WTC11 (cell line): ENCODE data around the gene MRTFB. TPM values are rescaled to one million over a fixed set of nuclear protein-coding genes. Genes with fewer than 3 reads are reported as not detected.

Experiments
- ATAC-seq: fragments of 200-7000 bp; cut with Tn5 transposase; 2 replicates; pipeline ENCODE4 v1.10.0; 2021; ENCODE audit warnings: mild to moderate bottlenecking, moderate library complexity
- CTCF ChIA-PET: fragments of 300-600 bp; sonication (Branson Sonifier 250); formaldehyde crosslinking; loops from one replicate; lab custom pipeline; 2021; ENCODE audit warnings: antibody characterized with exemption; lab: Charles Lee
- POLR2A ChIA-PET: fragments of 350-600 bp; sonication (Branson Sonifier 250); formaldehyde crosslinking; loops from one replicate; lab custom pipeline; 2021; ENCODE audit warnings: antibody characterized with exemption; lab: Charles Lee
- DNase-seq: peaks from one replicate; pipeline ENCODE4 v3.0.0; 2021; ENCODE audit warnings: low spot score
- H3K27ac Mint-ChIP-seq: 2 replicates; pipeline ENCODE4 v1.8.0; 2021; ENCODE audit warnings: mixed read lengths
- H3K27me3 Mint-ChIP-seq: 2 replicates; pipeline ENCODE4 v1.8.0; 2021; ENCODE audit warnings: low read depth, mild to moderate bottlenecking, moderate library complexity, mixed read lengths
- H3K36me3 Mint-ChIP-seq: 2 replicates; pipeline ENCODE4 v1.8.0; 2021; ENCODE audit warnings: mixed read lengths
- H3K4me1 Mint-ChIP-seq: 2 replicates; pipeline ENCODE4 v1.8.0; 2022; ENCODE audit warnings: mixed read lengths
- H3K4me3 Mint-ChIP-seq: 2 replicates; pipeline ENCODE4 v1.8.0; 2021; ENCODE audit warnings: mild to moderate bottlenecking, moderate library complexity, mixed read lengths
- H3K9me3 Mint-ChIP-seq: 2 replicates; pipeline ENCODE4 v1.8.0; 2021; ENCODE audit warnings: mixed read lengths
- ESRRA ChIP-seq: sonication (generic); formaldehyde crosslinking; IDR thresholded peaks from 2 replicates; pipeline ENCODE4 v1.8.1; 2022; ENCODE audit warnings: mild to moderate bottlenecking, missing genetic modification reagents, borderline replicate concordance
- GTF2I ChIP-seq: fragments of 250-450 bp; sonication (Bioruptor Pico); conservative IDR thresholded peaks from 2 replicates; pipeline ENCODE4 v1.4.0; 2021; ENCODE audit warnings: mild to moderate bottlenecking
- HMGA2 ChIP-seq: fragments of 250-450 bp; sonication (Bioruptor Pico); IDR thresholded peaks from 2 replicates; pipeline ENCODE4 v1.4.0; 2021; ENCODE audit warnings: mild to moderate bottlenecking, moderate library complexity
- NR1H2 ChIP-seq: sonication (generic); formaldehyde crosslinking; IDR thresholded peaks from 2 replicates; pipeline ENCODE4 v1.9.0; 2021; ENCODE audit warnings: mild to moderate bottlenecking, moderate library complexity, missing genetic modification reagents
- SMAD3 ChIP-seq: sonication (generic); formaldehyde crosslinking; IDR thresholded peaks from 2 replicates; pipeline ENCODE4 v1.8.0; 2022; ENCODE audit warnings: missing genetic modification reagents, mild to moderate bottlenecking, borderline replicate concordance
- TCF7 ChIP-seq: sonication (generic); formaldehyde crosslinking; IDR thresholded peaks from 2 replicates; pipeline ENCODE4 v1.8.0; 2022; ENCODE audit warnings: mild to moderate bottlenecking, low read depth, missing genetic modification reagents, moderate library complexity
- ZNF121 ChIP-seq: sonication (generic); formaldehyde crosslinking; IDR thresholded peaks from 2 replicates; pipeline ENCODE4 v1.8.0; 2023; ENCODE audit warnings: missing genetic modification reagents
- ZNF138 ChIP-seq: sonication (generic); formaldehyde crosslinking; conservative IDR thresholded peaks from 2 replicates; pipeline ENCODE4 v1.8.1; 2022; ENCODE audit warnings: mild to moderate bottlenecking, moderate library complexity, missing genetic modification reagents
- ZNF232 ChIP-seq: sonication (generic); formaldehyde crosslinking; IDR thresholded peaks from 2 replicates; pipeline ENCODE4 v1.8.0; 2022; ENCODE audit warnings: mild to moderate bottlenecking, missing genetic modification reagents
- ZNF263 ChIP-seq: sonication (generic); formaldehyde crosslinking; IDR thresholded peaks from 2 replicates; pipeline ENCODE4 v1.8.1; 2022; ENCODE audit warnings: low read depth, mild to moderate bottlenecking, moderate library complexity, missing genetic modification reagents
- ZNF671 ChIP-seq: fragments of 250-450 bp; sonication (Bioruptor Pico); IDR thresholded peaks from 2 replicates; pipeline ENCODE4 v1.8.0; 2021; ENCODE audit warnings: mild to moderate bottlenecking
- total RNA-seq: library from RNA; stranded (reverse); gene quantifications from 3 replicates; pipeline ENCODE4 v1.2.3, GENCODE V29; 2021
- TF ChIP-seq, protein P1 (sequence below): sonication (generic); formaldehyde crosslinking; IDR thresholded peaks from 2 replicates; pipeline ENCODE4 v1.8.1; 2023; ENCODE audit warnings: mild to moderate bottlenecking, moderate library complexity, missing genetic modification reagents
- TF ChIP-seq, protein P2 (sequence below): fragments of 250-450 bp; sonication (Bioruptor Pico); IDR thresholded peaks from 2 replicates; pipeline ENCODE4 v1.9.0; 2021; ENCODE audit warnings: mild to moderate bottlenecking
- TF ChIP-seq, protein P3 (sequence below): sonication (generic); formaldehyde crosslinking; conservative IDR thresholded peaks from 2 replicates; pipeline ENCODE4 v1.8.1; 2023; ENCODE audit warnings: mild to moderate bottlenecking, low read depth, missing genetic modification reagents, moderate library complexity
- TF ChIP-seq, protein P4 (sequence below): fragments of 250-450 bp; sonication (Bioruptor Pico); IDR thresholded peaks from 2 replicates; pipeline ENCODE4 v2.1.2; 2022; ENCODE audit warnings: mild to moderate bottlenecking, moderate library complexity
- TF ChIP-seq, protein P5 (sequence below): sonication (generic); formaldehyde crosslinking; IDR thresholded peaks from 2 replicates; pipeline ENCODE4 v1.8.1; 2023; ENCODE audit warnings: mild to moderate bottlenecking, missing genetic modification reagents, borderline replicate concordance
- TF ChIP-seq, protein P6 (sequence below): sonication (generic); formaldehyde crosslinking; IDR thresholded peaks from 2 replicates; pipeline ENCODE4 v1.8.0; 2022; ENCODE audit warnings: mild to moderate bottlenecking, missing genetic modification reagents
- TF ChIP-seq, protein P7 (sequence below): sonication (generic); formaldehyde crosslinking; IDR thresholded peaks from 2 replicates; pipeline ENCODE4 v1.8.1; 2022; ENCODE audit warnings: mild to moderate bottlenecking, missing genetic modification reagents, moderate library complexity, borderline replicate concordance
- TF ChIP-seq, protein P8 (sequence below): sonication (generic); formaldehyde crosslinking; conservative IDR thresholded peaks from 2 replicates; pipeline ENCODE4 v1.8.1; 2022; ENCODE audit warnings: mild to moderate bottlenecking, missing genetic modification reagents
- TF ChIP-seq, protein P9 (sequence below): sonication (generic); formaldehyde crosslinking; IDR thresholded peaks from 2 replicates; pipeline ENCODE4 v1.8.0; 2022; ENCODE audit warnings: mild to moderate bottlenecking, missing genetic modification reagents

Gene MRTFB
- total RNA-seq, 1 experiment from 2014 or later, result 30.8 TPM

DNA sequence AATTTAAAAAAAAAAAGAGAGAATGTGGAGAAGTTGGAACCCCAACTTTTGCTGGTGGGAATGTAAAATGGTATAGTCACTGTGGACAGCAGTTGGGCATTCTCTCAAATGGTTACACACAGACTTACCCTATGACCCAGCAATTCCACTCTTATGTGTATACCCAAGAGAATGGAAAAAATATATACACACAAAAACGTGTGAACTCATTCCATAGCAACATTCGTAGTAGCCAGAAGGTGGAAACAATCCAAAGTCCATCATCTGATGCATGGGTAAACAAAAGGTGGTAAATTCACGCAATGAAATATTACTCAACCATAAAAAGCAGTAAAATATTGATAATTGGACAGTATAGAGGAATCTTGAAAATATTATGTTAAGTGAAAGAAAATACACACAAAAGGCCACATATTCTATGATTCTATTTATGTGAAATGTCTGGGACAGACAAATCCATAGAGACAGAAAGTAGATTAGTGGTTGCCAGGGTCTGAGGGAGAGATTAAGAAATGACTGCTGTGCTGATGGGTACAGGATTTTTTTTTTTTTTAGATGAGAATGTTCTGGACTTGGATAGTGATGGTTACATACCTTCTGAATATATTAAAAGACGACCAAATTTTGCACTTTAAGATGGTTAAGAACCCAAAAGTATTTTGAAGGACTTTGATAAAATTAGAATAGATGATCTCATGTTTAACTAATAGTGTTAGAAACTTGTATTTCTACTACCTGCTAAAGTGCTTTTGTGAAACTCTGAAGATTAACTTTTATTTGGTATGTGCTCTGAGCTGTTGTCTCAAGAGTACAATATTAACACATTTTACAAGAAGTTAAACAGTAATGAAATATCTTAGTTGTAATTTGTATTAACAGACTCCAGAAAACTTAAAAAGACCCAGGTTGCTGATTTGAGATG is 60.9 kb downstream of the MRTFB start:
- DNase-seq (no peak), ATAC-seq (no peak)
- ChIA-PET CTCF (no interaction called here), POLR2A (no interaction called here)
- H3K27me3 Mint-ChIP-seq, result no peaks in the 10 kb centered on the region
- H3K36me3 Mint-ChIP-seq, result no peaks in the 10 kb centered on the region
- no peak overlapping the region for H3K4me3 Mint-ChIP-seq
- H3K27ac Mint-ChIP-seq, result no peak overlapping the region
- H3K9me3 Mint-ChIP-seq, result no peaks in the 10 kb centered on the region
- TF ChIP-seq NR1H2 (CRISPR knock-in tag) (no peak), ZNF263 (no peak), SMAD3 (no peak), ZNF232 (no peak), TCF7 (CRISPR knock-in tag) (no peak), ZNF671 (CRISPR knock-in tag) (no peak), ZNF138 (CRISPR knock-in tag) (no peak), HMGA2 (CRISPR knock-in tag) (no peak), ESRRA (CRISPR knock-in tag) (no peak), ZNF121 (CRISPR knock-in tag) (no peak), GTF2I (CRISPR knock-in tag) (no peak)
- TF ChIP-seq, protein P1, sequence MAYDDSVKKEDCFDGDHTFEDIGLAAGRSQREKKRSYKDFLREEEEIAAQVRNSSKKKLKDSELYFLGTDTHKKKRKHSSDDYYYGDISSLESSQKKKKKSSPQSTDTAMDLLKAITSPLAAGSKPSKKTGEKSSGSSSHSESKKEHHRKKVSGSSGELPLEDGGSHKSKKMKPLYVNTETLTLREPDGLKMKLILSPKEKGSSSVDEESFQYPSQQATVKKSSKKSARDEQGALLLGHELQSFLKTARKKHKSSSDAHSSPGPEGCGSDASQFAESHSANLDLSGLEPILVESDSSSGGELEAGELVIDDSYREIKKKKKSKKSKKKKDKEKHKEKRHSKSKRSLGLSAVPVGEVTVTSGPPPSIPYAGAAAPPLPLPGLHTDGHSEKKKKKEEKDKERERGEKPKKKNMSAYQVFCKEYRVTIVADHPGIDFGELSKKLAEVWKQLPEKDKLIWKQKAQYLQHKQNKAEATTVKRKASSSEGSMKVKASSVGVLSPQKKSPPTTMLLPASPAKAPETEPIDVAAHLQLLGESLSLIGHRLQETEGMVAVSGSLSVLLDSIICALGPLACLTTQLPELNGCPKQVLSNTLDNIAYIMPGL (CRISPR knock-in tag), result no peak
- TF ChIP-seq, protein P2, sequence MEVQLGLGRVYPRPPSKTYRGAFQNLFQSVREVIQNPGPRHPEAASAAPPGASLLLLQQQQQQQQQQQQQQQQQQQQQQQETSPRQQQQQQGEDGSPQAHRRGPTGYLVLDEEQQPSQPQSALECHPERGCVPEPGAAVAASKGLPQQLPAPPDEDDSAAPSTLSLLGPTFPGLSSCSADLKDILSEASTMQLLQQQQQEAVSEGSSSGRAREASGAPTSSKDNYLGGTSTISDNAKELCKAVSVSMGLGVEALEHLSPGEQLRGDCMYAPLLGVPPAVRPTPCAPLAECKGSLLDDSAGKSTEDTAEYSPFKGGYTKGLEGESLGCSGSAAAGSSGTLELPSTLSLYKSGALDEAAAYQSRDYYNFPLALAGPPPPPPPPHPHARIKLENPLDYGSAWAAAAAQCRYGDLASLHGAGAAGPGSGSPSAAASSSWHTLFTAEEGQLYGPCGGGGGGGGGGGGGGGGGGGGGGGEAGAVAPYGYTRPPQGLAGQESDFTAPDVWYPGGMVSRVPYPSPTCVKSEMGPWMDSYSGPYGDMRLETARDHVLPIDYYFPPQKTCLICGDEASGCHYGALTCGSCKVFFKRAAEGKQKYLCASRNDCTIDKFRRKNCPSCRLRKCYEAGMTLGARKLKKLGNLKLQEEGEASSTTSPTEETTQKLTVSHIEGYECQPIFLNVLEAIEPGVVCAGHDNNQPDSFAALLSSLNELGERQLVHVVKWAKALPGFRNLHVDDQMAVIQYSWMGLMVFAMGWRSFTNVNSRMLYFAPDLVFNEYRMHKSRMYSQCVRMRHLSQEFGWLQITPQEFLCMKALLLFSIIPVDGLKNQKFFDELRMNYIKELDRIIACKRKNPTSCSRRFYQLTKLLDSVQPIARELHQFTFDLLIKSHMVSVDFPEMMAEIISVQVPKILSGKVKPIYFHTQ (CRISPR knock-in tag), result no peak
- TF ChIP-seq, protein P3, sequence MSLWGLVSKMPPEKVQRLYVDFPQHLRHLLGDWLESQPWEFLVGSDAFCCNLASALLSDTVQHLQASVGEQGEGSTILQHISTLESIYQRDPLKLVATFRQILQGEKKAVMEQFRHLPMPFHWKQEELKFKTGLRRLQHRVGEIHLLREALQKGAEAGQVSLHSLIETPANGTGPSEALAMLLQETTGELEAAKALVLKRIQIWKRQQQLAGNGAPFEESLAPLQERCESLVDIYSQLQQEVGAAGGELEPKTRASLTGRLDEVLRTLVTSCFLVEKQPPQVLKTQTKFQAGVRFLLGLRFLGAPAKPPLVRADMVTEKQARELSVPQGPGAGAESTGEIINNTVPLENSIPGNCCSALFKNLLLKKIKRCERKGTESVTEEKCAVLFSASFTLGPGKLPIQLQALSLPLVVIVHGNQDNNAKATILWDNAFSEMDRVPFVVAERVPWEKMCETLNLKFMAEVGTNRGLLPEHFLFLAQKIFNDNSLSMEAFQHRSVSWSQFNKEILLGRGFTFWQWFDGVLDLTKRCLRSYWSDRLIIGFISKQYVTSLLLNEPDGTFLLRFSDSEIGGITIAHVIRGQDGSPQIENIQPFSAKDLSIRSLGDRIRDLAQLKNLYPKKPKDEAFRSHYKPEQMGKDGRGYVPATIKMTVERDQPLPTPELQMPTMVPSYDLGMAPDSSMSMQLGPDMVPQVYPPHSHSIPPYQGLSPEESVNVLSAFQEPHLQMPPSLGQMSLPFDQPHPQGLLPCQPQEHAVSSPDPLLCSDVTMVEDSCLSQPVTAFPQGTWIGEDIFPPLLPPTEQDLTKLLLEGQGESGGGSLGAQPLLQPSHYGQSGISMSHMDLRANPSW (CRISPR knock-in tag), result no peak
- TF ChIP-seq, protein P4, sequence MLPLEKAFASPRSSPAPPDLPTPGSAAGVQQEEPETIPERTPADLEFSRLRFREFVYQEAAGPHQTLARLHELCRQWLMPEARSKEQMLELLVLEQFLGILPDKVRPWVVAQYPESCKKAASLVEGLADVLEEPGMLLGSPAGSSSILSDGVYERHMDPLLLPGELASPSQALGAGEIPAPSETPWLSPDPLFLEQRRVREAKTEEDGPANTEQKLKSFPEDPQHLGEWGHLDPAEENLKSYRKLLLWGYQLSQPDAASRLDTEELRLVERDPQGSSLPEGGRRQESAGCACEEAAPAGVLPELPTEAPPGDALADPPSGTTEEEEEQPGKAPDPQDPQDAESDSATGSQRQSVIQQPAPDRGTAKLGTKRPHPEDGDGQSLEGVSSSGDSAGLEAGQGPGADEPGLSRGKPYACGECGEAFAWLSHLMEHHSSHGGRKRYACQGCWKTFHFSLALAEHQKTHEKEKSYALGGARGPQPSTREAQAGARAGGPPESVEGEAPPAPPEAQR, result no peak
- TF ChIP-seq, protein P5, sequence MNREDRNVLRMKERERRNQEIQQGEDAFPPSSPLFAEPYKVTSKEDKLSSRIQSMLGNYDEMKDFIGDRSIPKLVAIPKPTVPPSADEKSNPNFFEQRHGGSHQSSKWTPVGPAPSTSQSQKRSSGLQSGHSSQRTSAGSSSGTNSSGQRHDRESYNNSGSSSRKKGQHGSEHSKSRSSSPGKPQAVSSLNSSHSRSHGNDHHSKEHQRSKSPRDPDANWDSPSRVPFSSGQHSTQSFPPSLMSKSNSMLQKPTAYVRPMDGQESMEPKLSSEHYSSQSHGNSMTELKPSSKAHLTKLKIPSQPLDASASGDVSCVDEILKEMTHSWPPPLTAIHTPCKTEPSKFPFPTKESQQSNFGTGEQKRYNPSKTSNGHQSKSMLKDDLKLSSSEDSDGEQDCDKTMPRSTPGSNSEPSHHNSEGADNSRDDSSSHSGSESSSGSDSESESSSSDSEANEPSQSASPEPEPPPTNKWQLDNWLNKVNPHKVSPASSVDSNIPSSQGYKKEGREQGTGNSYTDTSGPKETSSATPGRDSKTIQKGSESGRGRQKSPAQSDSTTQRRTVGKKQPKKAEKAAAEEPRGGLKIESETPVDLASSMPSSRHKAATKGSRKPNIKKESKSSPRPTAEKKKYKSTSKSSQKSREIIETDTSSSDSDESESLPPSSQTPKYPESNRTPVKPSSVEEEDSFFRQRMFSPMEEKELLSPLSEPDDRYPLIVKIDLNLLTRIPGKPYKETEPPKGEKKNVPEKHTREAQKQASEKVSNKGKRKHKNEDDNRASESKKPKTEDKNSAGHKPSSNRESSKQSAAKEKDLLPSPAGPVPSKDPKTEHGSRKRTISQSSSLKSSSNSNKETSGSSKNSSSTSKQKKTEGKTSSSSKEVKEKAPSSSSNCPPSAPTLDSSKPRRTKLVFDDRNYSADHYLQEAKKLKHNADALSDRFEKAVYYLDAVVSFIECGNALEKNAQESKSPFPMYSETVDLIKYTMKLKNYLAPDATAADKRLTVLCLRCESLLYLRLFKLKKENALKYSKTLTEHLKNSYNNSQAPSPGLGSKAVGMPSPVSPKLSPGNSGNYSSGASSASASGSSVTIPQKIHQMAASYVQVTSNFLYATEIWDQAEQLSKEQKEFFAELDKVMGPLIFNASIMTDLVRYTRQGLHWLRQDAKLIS, result no peak
- TF ChIP-seq, protein P6, sequence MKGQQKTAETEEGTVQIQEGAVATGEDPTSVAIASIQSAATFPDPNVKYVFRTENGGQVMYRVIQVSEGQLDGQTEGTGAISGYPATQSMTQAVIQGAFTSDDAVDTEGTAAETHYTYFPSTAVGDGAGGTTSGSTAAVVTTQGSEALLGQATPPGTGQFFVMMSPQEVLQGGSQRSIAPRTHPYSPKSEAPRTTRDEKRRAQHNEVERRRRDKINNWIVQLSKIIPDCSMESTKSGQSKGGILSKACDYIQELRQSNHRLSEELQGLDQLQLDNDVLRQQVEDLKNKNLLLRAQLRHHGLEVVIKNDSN (CRISPR knock-in tag), result no peak
- TF ChIP-seq, protein P7, sequence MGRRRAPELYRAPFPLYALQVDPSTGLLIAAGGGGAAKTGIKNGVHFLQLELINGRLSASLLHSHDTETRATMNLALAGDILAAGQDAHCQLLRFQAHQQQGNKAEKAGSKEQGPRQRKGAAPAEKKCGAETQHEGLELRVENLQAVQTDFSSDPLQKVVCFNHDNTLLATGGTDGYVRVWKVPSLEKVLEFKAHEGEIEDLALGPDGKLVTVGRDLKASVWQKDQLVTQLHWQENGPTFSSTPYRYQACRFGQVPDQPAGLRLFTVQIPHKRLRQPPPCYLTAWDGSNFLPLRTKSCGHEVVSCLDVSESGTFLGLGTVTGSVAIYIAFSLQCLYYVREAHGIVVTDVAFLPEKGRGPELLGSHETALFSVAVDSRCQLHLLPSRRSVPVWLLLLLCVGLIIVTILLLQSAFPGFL (CRISPR knock-in tag), result no peak
- TF ChIP-seq, protein P8, sequence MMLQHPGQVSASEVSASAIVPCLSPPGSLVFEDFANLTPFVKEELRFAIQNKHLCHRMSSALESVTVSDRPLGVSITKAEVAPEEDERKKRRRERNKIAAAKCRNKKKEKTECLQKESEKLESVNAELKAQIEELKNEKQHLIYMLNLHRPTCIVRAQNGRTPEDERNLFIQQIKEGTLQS (CRISPR knock-in tag), result no peak
- TF ChIP-seq, protein P9, sequence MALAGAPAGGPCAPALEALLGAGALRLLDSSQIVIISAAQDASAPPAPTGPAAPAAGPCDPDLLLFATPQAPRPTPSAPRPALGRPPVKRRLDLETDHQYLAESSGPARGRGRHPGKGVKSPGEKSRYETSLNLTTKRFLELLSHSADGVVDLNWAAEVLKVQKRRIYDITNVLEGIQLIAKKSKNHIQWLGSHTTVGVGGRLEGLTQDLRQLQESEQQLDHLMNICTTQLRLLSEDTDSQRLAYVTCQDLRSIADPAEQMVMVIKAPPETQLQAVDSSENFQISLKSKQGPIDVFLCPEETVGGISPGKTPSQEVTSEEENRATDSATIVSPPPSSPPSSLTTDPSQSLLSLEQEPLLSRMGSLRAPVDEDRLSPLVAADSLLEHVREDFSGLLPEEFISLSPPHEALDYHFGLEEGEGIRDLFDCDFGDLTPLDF (CRISPR knock-in tag), result no peak
- no peaks in the 10 kb centered on the region for H3K4me1 Mint-ChIP-seq
